ENCODE data around the gene LGI1. TPM values are rescaled to one million over a fixed set of nuclear protein-coding genes. Genes with fewer than 3 reads are reported as not detected.

The LGI1 gene
- total and polyA plus RNA-seq, 8 donors = 0.19 to 0.99 TPM; not detected in 6

GRCh38 chr10:93812659-93813338 is 55.1 kb downstream of the LGI1 start:
- H3K4me3 ChIP-seq = no peak overlapping the region
- no peak for ATAC-seq
- no peaks in the 10 kb centered on the region for H3K4me1 ChIP-seq
- no peaks in the 10 kb centered on the region for H3K9me3 ChIP-seq
- no peak for DNase-seq
- H3K36me3 ChIP-seq = no peaks in the 10 kb centered on the region
- H3K27ac ChIP-seq = no peak overlapping the region
- no peaks in the 10 kb centered on the region for H3K27me3 ChIP-seq
- intact Hi-C loops (cut with DNase I) = loop anchor here in 1 of 3 donors (10.0 kb wide), 1 partner anchor 52 kb away; no protein-coding TSS in a partner anchor
- 67 to 90% methylated on average over 1 of the region's 1 CpG for WGBS, 2 donors
- FAIRE-seq = no peak
- TF ChIP-seq CTCF (IDR thresholded peaks at IDR 0.05) = no peak

GRCh38 chr10:93813507-93814465 is 56.0 kb downstream of the LGI1 start:
- no peaks in the 10 kb centered on the region for H3K27me3 ChIP-seq
- peak; percentile 42 to 85 (median 76) for DNase-seq
- no peaks in the 10 kb centered on the region for H3K9me3 ChIP-seq
- H3K36me3 ChIP-seq = no peaks in the 10 kb centered on the region
- ATAC-seq = peak; percentile 76 to 96 (median 90)
- 46 to 51% methylated on average over 8 of the region's 8 CpGs for WGBS, 2 donors
- intact Hi-C loops (cut with DNase I) = loop anchor here in 1 of 3 donors (10.0 kb wide), 1 partner anchor 51 kb away; no protein-coding TSS in a partner anchor
- peak; percentile 48 to 74 (median 59) for TF ChIP-seq CTCF (IDR thresholded peaks at IDR 0.05)
- FAIRE-seq = no peak
- no peak overlapping the region for H3K4me3 ChIP-seq
- H3K27ac ChIP-seq = no peak overlapping the region
- H3K4me1 ChIP-seq = no peaks in the 10 kb centered on the region

GRCh38 chr10:93815304-93816096 is 57.8 kb downstream of the LGI1 start:
- no peaks in the 10 kb centered on the region for H3K4me1 ChIP-seq
- no peak for FAIRE-seq
- no peaks in the 10 kb centered on the region for H3K27me3 ChIP-seq
- WGBS, 2 donors = 38 to 45% methylated on average over 10 of the region's 10 CpGs
- no peaks in the 10 kb centered on the region for H3K9me3 ChIP-seq
- no peaks in the 10 kb centered on the region for H3K36me3 ChIP-seq
- no peak for DNase-seq
- H3K4me3 ChIP-seq = no peak overlapping the region
- ATAC-seq = peak in 2 of 4 donors; percentile 32 to 70
- H3K27ac ChIP-seq = no peak overlapping the region
- no peak for TF ChIP-seq CTCF (IDR thresholded peaks at IDR 0.05)
- intact Hi-C loops (cut with DNase I) = loop anchor here in 1 of 3 donors (10.0 kb wide), 1 partner anchor 49 kb away; no protein-coding TSS in a partner anchor

- 17 to 20% methylated on average over 8 of the region's 8 CpGs for WGBS, 2 donors
- H3K36me3 ChIP-seq = no peaks in the 10 kb centered on the region
- FAIRE-seq = no peak
- TF ChIP-seq CTCF (IDR thresholded peaks at IDR 0.05) = peak in 3 of 4 donors; percentile 40 to 48 (median 45)
- H3K9me3 ChIP-seq = no peaks in the 10 kb centered on the region
- intact Hi-C loops (cut with DNase I) = loop anchor here in 1 of 3 donors (10.0 kb wide), 1 partner anchor 49 kb away; no protein-coding TSS in a partner anchor
- DNase-seq = peak in 5 of 6 donors; percentile 21 to 71 (median 44)
- no peak overlapping the region for H3K27ac ChIP-seq
- H3K4me3 ChIP-seq = no peak overlapping the region
- ATAC-seq = peak; percentile 50 to 92 (median 82)
- H3K4me1 ChIP-seq = no peaks in the 10 kb centered on the region
- H3K27me3 ChIP-seq = no peaks in the 10 kb centered on the region
Measured at GRCh38 chr10:93816123-93816747, 58.5 kb downstream of the LGI1 start.

Measured in pancreas (tissue), 10 donors.